Heart left ventricle (tissue), 16 donors: Measurements from ENCODE around the gene CALR. TPM values are rescaled to one million over a fixed set of nuclear protein-coding genes. Genes with fewer than 3 reads are reported as not detected.
"Not testable (repeated sequence)": the region's sequence is repeated elsewhere in the genome, so short reads cannot be mapped to it uniquely, and the experiment has no call there.

Source experiments
- ATAC-seq, 4 donors: fragments of 200-7000 bp; cut with Tn5 transposase; one replicate each; pipeline ENCODE4 v1.9.1; 2020 to 2022; ENCODE audit warnings: moderate library complexity in 4 of 4, mild to moderate bottlenecking in 3 of 4, moderate number of reproducible peaks in 1 of 4
- DNase-seq, 5 donors: peaks; one replicate each; pipeline ENCODE4 v3.0.0-alpha.2; 2020
- H3K27ac ChIP-seq, 12 donors: fragments of 200-600 bp; sonication (generic) in 4 of 12; one replicate each; pipeline versions ENCODE4 v1.5.0 to v1.8.0; 2016 to 2022; ENCODE audit warnings: mild to moderate bottlenecking in 2 of 12
- H3K27me3 ChIP-seq, 9 donors: fragments of 200-600 bp; sonication (generic) in 2 of 9; one replicate each; pipeline versions ENCODE4 v1.5.1 to v1.8.0; 2016 to 2022; ENCODE audit warnings: mild to moderate bottlenecking in 3 of 9
- H3K36me3 ChIP-seq, 9 donors: fragments of 200-600 bp; sonication (generic) in 2 of 9; one replicate each; pipeline versions ENCODE4 v1.5.0 to v1.8.0; 2018 to 2022; ENCODE audit warnings: mild to moderate bottlenecking in 2 of 9
- H3K4me1 ChIP-seq, 12 donors: fragments of 200-600 bp; sonication (generic) in 4 of 12; one replicate each; pipeline versions ENCODE4 v1.5.0 to v1.8.0; 2016 to 2022; ENCODE audit warnings: mild to moderate bottlenecking in 3 of 12
- H3K4me3 ChIP-seq, 12 donors: fragments of 200-600 bp; sonication (generic) in 4 of 12; one replicate each; pipeline versions ENCODE4 v1.5.0 to v1.8.0; 2017 to 2022; ENCODE audit warnings: mild to moderate bottlenecking in 9 of 12, moderate library complexity in 4 of 12
- H3K9me3 ChIP-seq, 12 donors: fragments of 200-600 bp; sonication (generic) in 4 of 12; one replicate each; pipeline versions ENCODE4 v1.5.0 to v1.8.0; 2016 to 2022; ENCODE audit warnings: mild to moderate bottlenecking in 1 of 12
- CTCF ChIP-seq, 12 donors: fragments of 200-600 bp; sonication (generic) in 4 of 12; IDR thresholded peaks; one replicate each; pipeline versions ENCODE4 v1.5.0 to v1.8.0; 2018 to 2022; ENCODE audit warnings: antibody characterized with exemption in 12 of 12, mild to moderate bottlenecking in 5 of 12
- POLR2A ChIP-seq, 2 donors: fragments of 450-650 bp; IDR thresholded peaks; one replicate each; pipeline ENCODE4 v1.6.1; 2017; ENCODE audit warnings: antibody characterized with exemption in 2 of 2, mild to moderate bottlenecking in 2 of 2, moderate library complexity in 2 of 2
- WGBS, 4 donors: extraction: QIAGEN DNeasy Blood & Tissue Kit in 2 of 4; methylation state at CpG; one replicate each; pipeline versions ENCODE4 v1.1.5 to v1.1.7; 2013 to 2018; 5-methylcytosine and 5-hydroxymethylcytosine counted together
- intact Hi-C, 10 donors: fragments of 100-400 bp; cut with DNase I; formaldehyde crosslinking; loops; one replicate each; pipeline versions ENCODE4 v1.11.1 to v1.14.2; 2022
- long read RNA-seq, 3 donors: library from polyadenylated mRNA; unstranded; transcript quantifications; one replicate each; pipeline ENCODE4 v2.0.0, GENCODE V29; 2020 to 2021
- polyA plus RNA-seq, 2 donors: library from polyadenylated mRNA; stranded (reverse); fragments of 200-250 nt; gene quantifications; one replicate each; pipeline ENCODE4 v1.2.3, GENCODE V29; 2013
- total RNA-seq, 9 donors: library from RNA; depleted of rRNA in 2 of 9; stranded (reverse); fragments of >200 nt in 2 of 9; fragmentation: NEBNext Ultra II Directional in 3 of 9; extraction: Animal tissue kit (Norgen Biotek cat#: 25700) in 3 of 9; gene quantifications; one replicate each; pipeline versions ENCODE4 v1.1.0 to v1.2.4, GENCODE V29; 2016 to 2023
- donor health status: ischemic (EF 13 %, LVEDD 7.1; RV severe dilation, severe dysfunction).
- donor health status: healthy with polysubstance abuse.
- donor health status: DM: no; HTN: yes; CAD: no.
- donor health status: DM: no; HTN: no; CAD: no.
- donor health status: ischemic (EF 25% LVEDD 6.9; RV normal size, moderate dysfunction).
- donor health status: ischemic (EF 25% LVEDD 5.7; RV mildly dilated, moderate dysfunction).
- donor health status: healthy.
- donor health status: DM: yes; HTN: yes; CAD: no.
- donor health status: ischemic (EF 35%, LVEDD 5.7; RV mildly dilated, moderate dysfunction).
- donor health status: nonischemic (EF 11% LVEDD 7.7; RV severe dilation, severe dysfunction).
- donor health status: DM: yes; HTN: yes; CAD: no.
- donor health status: PGD.
- donor health status: ischemic (EF 29% LVEDD 5.4; RV normal size, mild dysfunction).
- donor health status: nonischemic (EF 23%, LVEDD 6.1; RV moderate dilation, normal function).

The CALR gene
- total RNA-seq, result 100 to 1,000 TPM; 231 to 816 (median 380) TPM
- 100 to 1,000 TPM; 227 to 771 TPM for polyA plus RNA-seq
- long read RNA-seq, donor 1, transcript CALR-201 (9 exons, 1,903 nt), result major isoform, 143 of 181 reads
- long read RNA-seq, donor 1, partial matches to known transcripts, result 35 of 181 reads
- long read RNA-seq, donor 1, other reads (novel, unspliced or antisense), result 3 of 181 reads
- long read RNA-seq, donor 2, transcript CALR-201 (9 exons, 1,903 nt), result major isoform, 1,012 of 1,102 reads
- long read RNA-seq, donor 2, partial matches to known transcripts, result 51 of 1,102 reads
- long read RNA-seq, donor 2, other reads (novel, unspliced or antisense), result 39 of 1,102 reads
- long read RNA-seq, donor 3, transcript CALR-201 (9 exons, 1,903 nt), result major isoform, 324 of 405 reads
- long read RNA-seq, donor 3, partial matches to known transcripts, result 45 of 405 reads
- long read RNA-seq, donor 3, other reads (novel, unspliced or antisense), result 36 of 405 reads

- intact Hi-C loops, result loop anchor here in 2 of 10 donors (2.0 to 10.0 kb wide), 2 partner anchors 47 to 53 kb away; partner anchors contain the start of genes DNASE2 (in 1 of the 2), GCDH (in 1 of the 2) and KLF1 (in 1 of the 2)
- 0 to 1% (median 0%) methylated on average over 42 to 63 of the region's 63 CpGs for WGBS, 4 donors
- Histone ChIP-seq H3K27me3 (no peaks in the 10 kb centered on the region), H3K36me3 (peaks cover 2 to 41% (median 34%) of the 10 kb centered on the region in 9 donors), H3K4me1 (peaks cover 6 to 58% (median 35%) of the 10 kb centered on the region in 12 donors), H3K4me3 (peak within 1 kb of the TSS; percentile 63 to 99 (median 95)), H3K9me3 (no peaks in the 10 kb centered on the region), H3K27ac (peak within 1 kb of the TSS; percentile 75 to 96 (median 92))
- DNase-seq, result peak; percentile 99 to 100 (median 100)
- peak; percentile 92 to 95 (median 95) for ATAC-seq
- TF ChIP-seq CTCF (IDR thresholded peaks at IDR 0.05), result no peak
- TF ChIP-seq POLR2A (IDR thresholded peaks at IDR 0.05), result peak; percentile 100
Observed at GRCh38 chr19:12937927-12938778, at the start of gene CALR. TSS of gene CALR (plus strand) at chr19:12938609. CDS start at chr19:12938680, 71 bp downstream.

GRCh38 chr19:12890299-12890786 lies 48.1 kb upstream of the CALR start:
- Histone ChIP-seq H3K36me3 (peaks cover 0 to 23% (median 19%) of the 10 kb centered on the region in 9 donors), H3K4me3 (peak overlapping the region in 8 of 12 donors; percentile 7 to 98 (median 94)), H3K27ac (peak overlapping the region in 3 of 12 donors; percentile 44 to 84 (median 83)), H3K27me3 (peaks cover 0 to 18% (median 9%) of the 10 kb centered on the region in 9 donors), H3K4me1 (peaks cover under 1 to 29% (median 17%) of the 10 kb centered on the region in 12 donors)
- DNase-seq, ATAC-seq, H3K9me3 ChIP-seq: not testable (repeated sequence)
- intact Hi-C loops, result loop anchor here in 2 of 10 donors (2.0 to 10.0 kb wide), 2 partner anchors 48 to 64 kb away; partner anchors contain the start of genes CALR (in 1 of the 2) and GADD45GIP1 (in 1 of the 2)
- WGBS, 4 donors, result 33 to 37% (median 36%) methylated on average over 10 of the region's 10 CpGs

GRCh38 chr19:12890787-12891552 lies 47.4 kb upstream of the CALR start, which contains the start of gene GCDH:
TSS of gene GCDH (plus strand) at chr19:12891160. CDS start at chr19:12891305, 145 bp downstream.
- DNase-seq (peak; percentile 96 to 99 (median 98)), ATAC-seq (peak; percentile 97 to 99 (median 99))
- Histone ChIP-seq H3K27ac (peak within 1 kb of the TSS in 10 of 12 donors; percentile 57 to 85 (median 74)), H3K9me3 (no peaks in the 10 kb centered on the region), H3K4me1 (peaks cover 0 to 23% (median 12%) of the 10 kb centered on the region in 12 donors), H3K36me3 (peaks cover 0 to 25% (median 20%) of the 10 kb centered on the region in 9 donors), H3K27me3 (peaks cover 0 to 11% (median 4%) of the 10 kb centered on the region in 9 donors), H3K4me3 (peak within 1 kb of the TSS; percentile 71 to 98 (median 86))
- intact Hi-C loops, result loop anchor here in 2 of 10 donors (2.0 to 10.0 kb wide), 2 partner anchors 48 to 64 kb away; partner anchors contain the start of genes CALR (in 1 of the 2) and GADD45GIP1 (in 1 of the 2)
- 0 to 1% (median 0%) methylated on average over 29 to 49 of the region's 49 CpGs for WGBS, 4 donors
- peak in 1 of 12 donors; percentile 19 for TF ChIP-seq CTCF (IDR thresholded peaks at IDR 0.05)
- peak; percentile 49 to 65 for TF ChIP-seq POLR2A (IDR thresholded peaks at IDR 0.05)
